T-helper 22 cell (primary cell): Measurements from ENCODE around the gene TRMT11.
"Not testable (repeated sequence)": the region's sequence is repeated elsewhere in the genome, so short reads cannot be mapped to it uniquely, and the experiment has no call there.

Experiments
- DNase-seq: peaks from one replicate; pipeline ENCODE4 v3.0.0-alpha.2; 2020; ENCODE audit warnings: low read depth

Gene TRMT11

GRCh38 chr6:126047648-126048047 lies 61.3 kb downstream of the TRMT11 start:
- DNase-seq = no peak

- DNase-seq = no peak
Measured at GRCh38 chr6:126048635-126049034, 62.3 kb downstream of the TRMT11 start.

- no peak for DNase-seq
Measured at GRCh38 chr6:126050795-126051194, 64.5 kb downstream of the TRMT11 start.

GRCh38 chr6:126051791-126052190 lies 65.5 kb downstream of the TRMT11 start:
- DNase-seq = no peak

GRCh38 chr6:126052485-126052884 lies 66.1 kb downstream of the TRMT11 start:
- no peak for DNase-seq

- no peak for DNase-seq
Measured at GRCh38 chr6:126054258-126054702, 67.9 kb downstream of the TRMT11 start.

GRCh38 chr6:126054802-126055201 lies 68.5 kb downstream of the TRMT11 start:
- no peak for DNase-seq

- no peak for DNase-seq
Measured at GRCh38 chr6:126055449-126055848, 69.1 kb downstream of the TRMT11 start.

- no peak for DNase-seq
Measured at GRCh38 chr6:126056355-126057004, 70.1 kb downstream of the TRMT11 start.

- not testable (repeated sequence) for DNase-seq
Measured at GRCh38 chr6:126058085-126058484, 71.7 kb downstream of the TRMT11 start.

- no peak for DNase-seq
Measured at GRCh38 chr6:126060400-126060799, 74.1 kb downstream of the TRMT11 start.

- no peak for DNase-seq
Measured at GRCh38 chr6:126063512-126064146, 77.3 kb downstream of the TRMT11 start.

- DNase-seq = no peak
Measured at GRCh38 chr6:126064257-126064747, 78.0 kb downstream of the TRMT11 start.

- no peak for DNase-seq
Measured at GRCh38 chr6:126064748-126065401, 78.5 kb downstream of the TRMT11 start.

GRCh38 chr6:126066053-126067048 lies 80.0 kb downstream of the TRMT11 start:
- no peak for DNase-seq

GRCh38 chr6:126067073-126067472 lies 80.7 kb downstream of the TRMT11 start:
- DNase-seq = no peak

- DNase-seq = no peak
Measured at GRCh38 chr6:126069449-126069848, 83.1 kb downstream of the TRMT11 start.

- no peak for DNase-seq
Measured at GRCh38 chr6:126071000-126071647, 84.8 kb downstream of the TRMT11 start.

- no peak for DNase-seq
Measured at GRCh38 chr6:126072172-126072571, 85.8 kb downstream of the TRMT11 start.

- DNase-seq = no peak
Measured at GRCh38 chr6:126072834-126073233, 86.5 kb downstream of the TRMT11 start.

- DNase-seq = no peak
Measured at GRCh38 chr6:126075335-126076071, 89.2 kb downstream of the TRMT11 start.
